ENCODE data around the gene RNGTT. TPM values are rescaled to one million over a fixed set of nuclear protein-coding genes. Genes with fewer than 3 reads are reported as not detected.

Gene RNGTT
- total RNA-seq: 51.9 TPM

GRCh38 chr6:88963139-88964090 is at the start of gene RNGTT:
TSS of gene RNGTT (minus strand) at chr6:88963618. CDS start at chr6:88963409, 209 bp downstream.

Other genes starting within 250 kb of the RNGTT start
- gene PNRC1, start 117.1 kb upstream of the RNGTT start, total RNA-seq: 239 TPM
- 18.0 TPM for gene SRSF12, start 154.5 kb upstream of the RNGTT start, total RNA-seq
- gene PM20D2, start 182.4 kb upstream of the RNGTT start, total RNA-seq: 38.7 TPM